Coronary artery (tissue), 2 donors: ENCODE results near the gene ARHGAP18.

Experiments used
- DNase-seq: peaks from one replicate; pipeline ENCODE4 v3.0.0-alpha.2; 2017; ENCODE audit warnings: low spot score
- H3K27ac ChIP-seq, 2 donors: fragments of 200-600 bp; sonication (generic); one replicate each; pipeline ENCODE4 v1.5.1; 2016 to 2019
- H3K4me3 ChIP-seq: fragments of 200-600 bp; sonication (generic); 2 replicates; pipeline ENCODE4 v1.5.1; 2016; ENCODE audit warnings: mild to moderate bottlenecking, moderate library complexity
- CTCF ChIP-seq: fragments of 200-600 bp; sonication (generic); IDR thresholded peaks from one replicate; pipeline ENCODE4 v1.5.1; 2019; ENCODE audit warnings: antibody characterized with exemption

Gene ARHGAP18

GRCh38 chr6:129617986-129618385 is 92.0 kb downstream of the ARHGAP18 start:
- Histone ChIP-seq H3K27ac (no peak overlapping the region), H3K4me3 (no peak overlapping the region)
- no peak for DNase-seq
- TF ChIP-seq CTCF, result no peak

DNA sequence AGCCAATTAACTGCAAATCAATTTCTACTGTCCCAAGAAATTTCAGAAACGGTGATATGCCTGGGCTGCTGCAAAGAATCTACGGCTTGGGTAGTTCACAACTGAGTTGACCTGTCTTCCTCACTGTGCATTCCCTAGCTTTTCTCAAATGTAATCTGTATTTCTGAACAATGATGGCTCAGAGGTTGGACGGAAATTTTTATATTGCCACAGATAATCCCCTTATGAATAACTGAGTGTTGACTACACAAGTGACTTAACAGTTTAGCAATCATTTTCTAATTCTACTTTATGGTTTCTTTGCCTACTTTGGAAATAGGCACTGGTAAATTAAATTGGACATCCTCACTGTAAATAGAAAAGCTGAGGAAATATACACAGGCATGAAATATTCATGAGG is 94.5 kb downstream of the ARHGAP18 start:
- H3K27ac ChIP-seq, result no peak overlapping the region
- DNase-seq, result no peak
- H3K4me3 ChIP-seq, result no peak overlapping the region
- no peak for TF ChIP-seq CTCF

GRCh38 chr6:129615020-129615419 is 95.0 kb downstream of the ARHGAP18 start:
- no peak overlapping the region for H3K4me3 ChIP-seq
- no peak for TF ChIP-seq CTCF
- no peak overlapping the region for H3K27ac ChIP-seq
- no peak for DNase-seq

- no peak for TF ChIP-seq CTCF
- no peak for DNase-seq
- Histone ChIP-seq H3K4me3 (no peak overlapping the region), H3K27ac (no peak overlapping the region)
Measured at GRCh38 chr6:129614464-129614863, 95.5 kb downstream of the ARHGAP18 start.

GRCh38 chr6:129612440-129612839 is 97.5 kb downstream of the ARHGAP18 start:
- Histone ChIP-seq H3K27ac (no peak overlapping the region), H3K4me3 (no peak overlapping the region)
- no peak for DNase-seq
- TF ChIP-seq CTCF, result no peak

DNA sequence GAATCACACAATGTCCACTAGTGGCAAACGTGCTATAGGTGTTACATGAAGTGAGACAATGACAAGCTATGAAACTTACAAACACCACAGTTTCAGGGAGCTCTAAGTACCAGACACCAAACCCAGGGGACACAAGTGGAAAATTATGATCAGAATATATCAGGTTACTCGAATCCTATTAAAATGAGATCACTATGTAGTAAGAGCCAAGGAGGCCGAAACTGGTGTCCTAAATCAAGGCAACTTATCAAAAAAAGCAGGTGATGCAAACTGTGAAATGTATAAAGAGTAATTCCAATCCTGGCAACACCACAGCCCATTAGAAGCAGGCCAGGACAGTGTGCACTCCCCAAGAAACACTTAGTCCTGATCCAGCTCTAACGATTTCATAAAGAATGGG is 100.3 kb downstream of the ARHGAP18 start:
- TF ChIP-seq CTCF, result no peak

GRCh38 chr6:129608886-129609537 is 101.0 kb downstream of the ARHGAP18 start:
- H3K27ac ChIP-seq, result no peak overlapping the region
- TF ChIP-seq CTCF, result no peak
- no peak overlapping the region for H3K4me3 ChIP-seq
- no peak for DNase-seq

More for the DNA sequence above, 100.3 kb downstream of the ARHGAP18 start:
- Histone ChIP-seq H3K27ac (no peak overlapping the region), H3K4me3 (no peak overlapping the region)
- DNase-seq, result no peak
